ENCODE data around the gene BTBD2. TPM values are rescaled to one million over a fixed set of nuclear protein-coding genes. Genes with fewer than 3 reads are reported as not detected.

Gene BTBD2
- total and polyA plus RNA-seq, 10 of the 15 experiments (the other 5 are each of a cell fraction or from before 2014, with no cell fraction given), result 0.13 to 66.2 (median 10.4) TPM

GRCh38 chr19:2012941-2013682 is 2.4 kb downstream of the BTBD2 start:
- Histone ChIP-seq H3K4me3 (no peak overlapping the region), H3K79me2 (ENCODE audit: control insufficient read depth, insufficient read depth, low read length) (peaks cover 16% of the 10 kb centered on the region), H3K36me3 (ENCODE audit: control insufficient read depth in 2 of 2, insufficient read depth in 2 of 2, low read length in 1 of 2) (no peaks in the 10 kb centered on the region), H3K27ac (ENCODE audit: control insufficient read depth, insufficient read depth) (no peak overlapping the region), H2AFZ (ENCODE audit: control insufficient read depth, low read depth, low read length) (no peak overlapping the region), H3K9me3 (replicated peaks; ENCODE audit: control insufficient read depth, insufficient read depth, low read length) (no peaks in the 10 kb centered on the region), H3K4me1 (ENCODE audit: control insufficient read depth, insufficient read depth, low read length) (peaks cover 4% of the 10 kb centered on the region), H3K4me2 (ENCODE audit: control insufficient read depth, insufficient read depth) (0 out of 2 replicates have a peak overlapping the region, but pooled peaks have one; percentile 33), H3K9ac (ENCODE audit: control insufficient read depth, insufficient read depth, low read length) (no peak overlapping the region), H4K20me1 (ENCODE audit: control insufficient read depth, insufficient read depth) (no peaks in the 10 kb centered on the region), H3K27me3 (replicated peaks in 1 of 2; ENCODE audit: control insufficient read depth in 2 of 2, insufficient read depth in 2 of 2, low read length in 1 of 2) (no peaks in the 10 kb centered on the region)
- intact Hi-C loops (cut with micrococcal nuclease; ENCODE audit: unreplicated experiment), result no loop called here
- in situ Hi-C loops (cut with MboI), result no loop called here
- ATAC-seq, result no peak
- no peak for FAIRE-seq
- ChIA-PET POLR2A (no interaction called here), SMC1A (ENCODE audit: uncharacterized antibody, unreplicated experiment) (interaction anchor here (0.6 kb wide), 1 partner anchor 132 kb away, joined by 3 read pairs; no protein-coding TSS in a partner anchor), RAD21 (ENCODE audit: unreplicated experiment) (no interaction called here), CTCF (interaction anchor here (0.8 kb wide), 1 partner anchor 9 kb away, joined by 3 read pairs; no protein-coding TSS in a partner anchor)
- WGBS (ENCODE audit: insufficient coverage, insufficient replicate concordance, low lambda C conversion rate, missing lambda C conversion rate), result 95% methylated on average over 21 of the region's 21 CpGs
- no peak for DNase-seq (ENCODE audit: low read depth, low spot score)
- BruUV-seq (replicated peaks), result no TSS peak
- TF ChIP-seq ZNF592 (IDR thresholded peaks at IDR 0.05), result no peak
- no peak for TF ChIP-seq SIN3A (IDR thresholded peaks at IDR 0.05; ENCODE audit: low read depth, low read length)
- TF ChIP-seq KDM1A (IDR thresholded peaks at IDR 0.05; ENCODE audit: borderline replicate concordance), result no peak
- TF ChIP-seq ESRRA (IDR thresholded peaks at IDR 0.05; ENCODE audit: low read length), result no peak
- no peak for TF ChIP-seq BRCA1 (IDR thresholded peaks at IDR 0.05; ENCODE audit: low read depth, low read length)
- no peak for TF ChIP-seq MTA3 (IDR thresholded peaks at IDR 0.05; ENCODE audit: borderline replicate concordance, low read length)
- no peak for TF ChIP-seq ATF3 (IDR thresholded peaks at IDR 0.05; ENCODE audit: borderline replicate concordance, extremely low read depth, low read depth, low read length)
- TF ChIP-seq PRDM15 (CRISPR knock-in tag; IDR thresholded peaks at IDR 0.05), result no peak
- TF ChIP-seq ZNF622 (IDR thresholded peaks at IDR 0.05), result no peak
- no peak for TF ChIP-seq PKNOX1 (IDR thresholded peaks at IDR 0.05)
- no peak for TF ChIP-seq MYB (IDR thresholded peaks at IDR 0.05; ENCODE audit: borderline replicate concordance, low read depth, low read length)
- no peak for TF ChIP-seq SMAD5 (IDR thresholded peaks at IDR 0.05; ENCODE audit: low read depth)
- no peak for TF ChIP-seq CHD4 (IDR thresholded peaks at IDR 0.05)
- TF ChIP-seq USF2 (IDR thresholded peaks at IDR 0.05; ENCODE audit: borderline replicate concordance, low read depth, low read length), result no peak
